Frontal cortex (tissue), 4 donors: ENCODE measurements around the gene KIF7. TPM values are rescaled to one million over a fixed set of nuclear protein-coding genes. Genes with fewer than 3 reads are reported as not detected.
A peak's percentile ranks its signal among the peaks of the same experiment; 100 is the strongest.
"Not testable (repeated sequence)": the region's sequence is repeated elsewhere in the genome, so short reads cannot be mapped to it uniquely, and the experiment has no call there.

Experiments used
- DNase-seq, 2 donors: peaks; one replicate each; pipeline ENCODE4 v3.0.0; 2012; ENCODE audit warnings: low spot score in 2 of 2
- FAIRE-seq: peaks from 2 replicates; lab custom pipeline; 2012; peaks lifted over from hg19 to GRCh38; lab: Jason Lieb, UNC
- total RNA-seq: library from RNA; depleted of rRNA; stranded (reverse); fragments of >200 nt; gene quantifications from one replicate; pipeline ENCODE4 v1.2.3, GENCODE V29; 2014
- donor health status: control.
- donor health status: control.
- donor health status: control.

Gene KIF7
- total RNA-seq, 1 donor from 2014 or later = 4.9 TPM

DNA sequence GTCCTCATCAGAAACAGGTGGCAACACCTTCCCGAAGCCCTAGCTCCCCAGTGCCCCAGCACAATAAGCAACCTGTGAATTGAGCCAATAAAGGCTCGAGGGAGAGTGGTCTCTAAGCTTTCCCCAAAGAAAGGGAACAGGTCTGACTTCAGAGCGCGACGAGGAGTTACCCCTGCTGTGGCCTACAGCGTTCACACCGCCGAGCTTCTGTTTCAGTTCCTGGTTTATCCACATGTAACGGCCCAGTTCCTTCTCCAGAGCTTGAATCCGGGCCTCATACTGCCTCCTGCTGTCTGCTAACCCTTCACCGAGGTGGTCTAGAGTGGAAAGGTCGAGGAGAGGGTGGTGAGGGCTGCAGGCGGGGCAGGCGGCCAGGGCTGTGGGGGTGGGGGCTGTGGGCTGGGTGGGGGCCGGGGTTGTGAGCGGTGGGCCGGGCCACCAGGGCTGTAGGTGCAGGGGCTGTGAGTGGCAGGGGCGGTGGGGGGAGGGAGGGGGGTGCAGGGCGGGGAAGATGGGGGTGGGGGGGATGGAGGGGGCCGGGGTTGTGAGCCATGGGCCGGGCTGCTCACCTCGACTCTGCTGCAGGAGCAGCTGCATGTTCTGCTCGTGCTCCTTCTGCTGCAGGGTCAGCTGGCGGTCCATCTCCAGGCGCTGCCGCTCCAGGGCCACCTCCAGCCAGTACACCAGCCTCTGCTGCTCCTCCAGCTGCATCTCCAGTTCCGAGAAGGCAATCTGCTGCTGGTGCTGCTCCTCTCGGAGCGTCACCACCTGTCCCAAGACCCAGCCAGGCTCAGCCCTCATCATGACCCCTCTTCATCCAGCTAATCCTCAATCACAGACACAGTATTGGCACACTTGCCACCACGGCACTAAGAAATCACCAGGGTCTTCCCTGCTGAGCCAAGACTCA lies 26.2 kb downstream of the KIF7 start:
- FAIRE-seq (no peak), DNase-seq (peak; percentile 14 to 24)

GRCh38 chr15:89628301-89628700 lies 27.0 kb downstream of the KIF7 start:
- DNase-seq (peak in 1 of 2 donors; percentile 5), FAIRE-seq (no peak)

DNA sequence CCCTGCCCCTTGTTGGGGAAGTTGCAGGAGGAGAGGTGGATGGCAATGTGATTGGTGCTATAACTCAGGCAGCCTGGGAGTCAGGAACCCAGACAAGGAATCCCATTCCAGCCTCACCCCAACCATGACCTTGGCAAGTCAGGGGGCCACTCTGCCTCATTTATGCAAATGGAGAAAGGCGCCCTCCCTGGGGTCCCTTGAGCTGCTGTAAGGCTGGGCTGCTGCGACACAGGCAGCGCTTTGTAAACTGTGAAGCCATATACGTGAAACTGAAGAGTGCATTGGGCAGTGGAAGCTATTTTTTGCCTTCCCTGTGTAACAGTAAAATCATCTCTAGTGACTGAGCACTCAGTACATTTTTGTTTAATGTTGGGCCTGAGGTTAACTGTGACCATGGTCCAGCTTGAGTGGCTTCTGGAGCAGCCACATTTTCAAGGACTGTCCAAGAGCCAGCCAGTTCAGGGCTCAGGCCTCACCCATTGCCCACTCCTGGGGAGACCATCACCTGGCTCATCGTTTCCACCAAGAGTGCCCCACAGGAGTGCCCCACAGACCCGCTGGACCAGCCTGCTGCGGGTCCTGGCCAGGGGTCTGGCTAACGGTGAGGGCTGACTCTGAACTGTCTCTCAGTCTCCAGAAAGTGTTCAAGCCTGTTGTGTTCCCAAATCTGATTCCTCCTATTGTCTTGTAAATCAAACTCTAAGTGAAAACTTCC lies 27.9 kb downstream of the KIF7 start:
- DNase-seq (no peak), FAIRE-seq (no peak)

DNA sequence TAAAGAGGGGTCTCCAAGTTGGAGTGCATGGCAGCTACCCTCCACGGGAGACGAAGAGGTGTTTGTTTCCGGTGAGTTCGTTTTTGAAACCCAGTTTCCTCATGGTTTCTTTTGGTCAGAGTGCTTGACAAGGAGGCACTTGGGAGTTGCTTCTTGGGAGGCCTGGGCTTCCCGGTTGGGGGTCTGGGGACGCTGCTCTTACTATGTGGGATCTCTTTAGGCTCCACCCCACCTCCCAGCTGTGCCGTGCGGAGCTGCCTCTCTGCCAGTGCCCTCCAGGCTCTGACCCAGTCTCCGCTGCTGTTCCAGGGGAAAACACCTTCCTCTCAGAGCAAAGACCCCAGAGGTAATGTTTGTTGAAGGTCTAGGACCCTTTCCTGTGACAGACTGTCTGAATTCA lies 29.6 kb downstream of the KIF7 start:
- no peak for FAIRE-seq
- no peak for DNase-seq

GRCh38 chr15:89623165-89623564 lies 32.1 kb downstream of the KIF7 start:
- DNase-seq = no peak
- no peak for FAIRE-seq

DNA sequence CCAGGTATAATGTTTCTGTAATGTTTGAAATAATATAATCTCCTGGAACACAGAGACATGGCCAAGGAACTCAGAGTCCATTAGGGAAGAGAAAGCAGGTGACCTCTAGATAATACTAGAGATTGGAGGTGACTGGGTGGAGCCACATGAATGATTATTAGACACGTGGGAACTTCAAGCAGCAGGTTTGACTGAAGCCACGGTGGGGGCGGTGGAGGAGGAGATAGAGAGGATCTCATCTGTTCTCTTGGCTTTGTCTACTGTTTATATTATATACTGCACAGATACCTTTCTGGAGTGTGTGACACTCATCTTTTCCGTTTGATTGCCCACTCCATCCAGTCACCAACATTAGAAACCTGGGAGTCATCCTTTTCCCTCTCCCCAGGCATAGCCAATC lies 33.7 kb downstream of the KIF7 start:
- DNase-seq = no peak
- FAIRE-seq = no peak

GRCh38 chr15:89616228-89616627 lies 39.0 kb downstream of the KIF7 start:
- FAIRE-seq = no peak
- no peak for DNase-seq

GRCh38 chr15:89615135-89615534 lies 40.1 kb downstream of the KIF7 start:
- DNase-seq (no peak), FAIRE-seq (no peak)

DNA sequence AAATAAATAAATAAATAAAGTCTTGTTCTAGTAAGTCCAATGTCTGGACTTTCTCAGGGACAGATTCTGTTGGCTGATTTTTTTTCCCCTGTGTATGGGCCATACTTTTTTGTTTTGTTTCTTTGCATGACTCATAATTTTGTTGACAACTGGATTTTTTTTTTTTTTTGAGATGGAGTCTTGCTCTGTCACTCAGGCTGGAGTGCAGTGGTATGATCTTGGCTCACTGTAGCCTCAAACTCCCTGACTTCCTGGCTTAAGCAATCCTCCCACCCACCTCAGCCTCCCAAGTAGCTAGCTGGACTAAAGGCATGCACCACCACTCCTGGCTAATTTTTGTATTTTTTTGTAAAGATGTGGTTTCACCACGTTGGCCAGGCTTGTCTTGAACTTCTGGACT lies 41.1 kb downstream of the KIF7 start:
- no peak for FAIRE-seq
- DNase-seq = no peak

DNA sequence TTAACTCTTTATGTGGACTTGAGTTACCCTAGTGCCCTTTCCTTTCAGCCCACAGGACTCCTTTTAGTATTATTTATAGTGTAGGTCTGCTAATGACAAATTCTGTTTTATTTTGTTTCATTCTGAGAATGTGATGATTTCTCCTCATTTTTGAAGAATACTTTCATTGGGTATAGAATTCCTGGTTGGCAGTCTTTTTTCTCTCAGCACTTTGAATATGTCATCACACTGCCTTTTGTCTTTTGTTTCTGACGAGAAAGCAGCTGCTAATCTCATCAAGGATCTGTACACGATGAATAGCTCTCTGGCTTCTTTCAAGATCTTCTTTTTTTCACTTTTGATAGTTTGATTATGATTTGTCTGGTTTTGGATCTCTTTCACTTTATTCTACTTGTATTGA lies 42.2 kb downstream of the KIF7 start:
- no peak for DNase-seq
- FAIRE-seq = no peak

DNA sequence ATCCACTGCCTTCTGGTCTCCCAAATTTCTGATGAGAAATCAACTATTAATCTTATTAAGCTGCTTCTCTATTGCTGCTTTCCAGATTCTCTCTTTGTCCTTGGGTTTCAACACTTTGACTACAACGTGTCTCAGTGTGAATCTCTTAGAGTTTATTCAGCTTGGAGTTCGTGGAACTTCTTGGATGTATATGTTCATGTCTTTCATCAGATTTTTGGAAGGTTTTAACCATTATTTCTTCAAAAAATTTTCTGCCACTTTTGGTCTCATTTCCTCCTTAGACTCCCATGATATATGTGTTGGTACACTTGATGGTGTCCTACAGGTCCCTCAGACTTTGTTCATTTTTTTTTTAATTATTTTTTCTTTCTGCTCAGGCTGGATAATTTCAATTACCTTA lies 44.0 kb downstream of the KIF7 start:
- FAIRE-seq (no peak), DNase-seq (no peak)

GRCh38 chr15:89599021-89599420 lies 56.2 kb downstream of the KIF7 start:
- DNase-seq (no peak), FAIRE-seq (no peak)

DNA sequence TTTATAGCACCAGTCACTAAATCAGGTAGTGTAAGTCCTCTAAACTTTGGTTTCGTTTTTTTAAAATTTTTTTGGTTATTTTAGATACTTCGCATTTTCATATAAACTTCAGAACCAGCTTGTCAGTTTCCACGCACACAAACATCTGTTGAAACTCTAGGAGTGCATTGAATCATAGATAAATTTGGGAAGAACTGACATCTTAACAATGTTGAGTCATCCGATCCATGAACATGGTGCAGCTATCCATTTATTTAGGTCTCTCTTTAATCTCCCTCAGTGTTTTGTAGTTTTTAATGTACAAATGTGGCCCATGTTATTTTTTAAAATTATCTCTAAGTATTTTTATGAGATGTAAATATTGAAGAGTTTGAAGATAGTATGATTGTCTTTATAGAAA lies 62.2 kb downstream of the KIF7 start:
- no peak for DNase-seq
- no peak for FAIRE-seq

DNA sequence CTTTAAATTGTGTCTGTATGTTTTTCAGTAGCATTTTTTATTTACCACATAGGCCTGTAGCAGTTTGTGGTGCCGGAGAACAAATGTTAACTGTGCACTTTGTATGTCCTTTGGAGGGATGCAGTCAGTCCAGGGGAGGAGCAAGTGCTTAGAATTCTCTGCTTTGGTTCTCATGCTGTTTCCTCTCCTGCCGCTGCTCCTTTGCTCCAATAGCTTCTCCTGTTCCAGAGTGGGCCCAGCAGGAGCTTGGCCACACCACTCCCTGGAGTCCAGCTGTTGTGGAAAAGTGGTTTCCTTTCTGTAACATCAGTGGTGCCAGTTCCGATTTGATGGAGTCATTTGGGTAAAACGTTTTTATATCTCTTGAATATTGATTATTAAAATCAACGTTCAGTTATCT lies 63.4 kb downstream of the KIF7 start:
- FAIRE-seq = no peak
- no peak for DNase-seq

DNA sequence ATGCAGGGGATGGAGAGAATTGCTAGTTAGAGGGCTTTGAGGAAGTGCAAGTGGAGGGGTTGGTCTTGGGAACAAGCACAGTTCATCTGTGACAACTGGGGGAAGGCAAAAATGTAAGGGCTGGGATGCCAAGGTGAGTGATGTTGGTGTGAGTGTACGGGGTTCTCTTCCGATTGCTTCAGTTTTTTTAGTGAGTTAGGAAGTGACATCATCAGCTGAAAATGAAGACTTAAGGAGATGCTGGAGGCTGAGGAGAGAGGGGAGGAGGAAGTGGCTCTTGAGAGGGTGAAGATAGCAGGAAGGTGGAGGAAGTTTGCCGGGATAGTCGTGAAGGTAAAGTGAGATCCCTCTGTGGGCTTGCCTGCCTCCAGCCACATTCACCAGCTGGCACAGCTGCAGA lies 67.3 kb downstream of the KIF7 start:
- FAIRE-seq = no peak
- DNase-seq = no peak

DNA sequence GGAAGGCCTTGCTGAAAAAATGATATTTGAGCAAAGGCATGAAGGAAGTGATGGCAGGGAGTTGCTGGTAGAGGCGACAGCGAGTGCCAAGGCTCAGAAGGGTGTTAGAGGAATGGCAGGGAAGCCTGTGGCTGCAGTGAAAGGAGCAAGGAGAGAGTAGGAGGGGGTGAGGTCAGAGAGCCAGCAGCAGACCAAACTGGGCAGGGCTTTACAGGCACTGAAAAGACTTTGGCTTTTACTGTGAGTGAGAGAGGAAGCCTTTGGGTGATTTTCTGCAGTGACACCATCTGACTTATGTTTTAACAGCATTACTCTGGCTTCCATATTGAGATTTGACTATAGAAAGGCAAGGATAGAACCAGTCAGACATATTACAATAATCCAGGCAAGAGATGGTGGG lies 68.6 kb downstream of the KIF7 start:
- DNase-seq (no peak), FAIRE-seq (no peak)

DNA sequence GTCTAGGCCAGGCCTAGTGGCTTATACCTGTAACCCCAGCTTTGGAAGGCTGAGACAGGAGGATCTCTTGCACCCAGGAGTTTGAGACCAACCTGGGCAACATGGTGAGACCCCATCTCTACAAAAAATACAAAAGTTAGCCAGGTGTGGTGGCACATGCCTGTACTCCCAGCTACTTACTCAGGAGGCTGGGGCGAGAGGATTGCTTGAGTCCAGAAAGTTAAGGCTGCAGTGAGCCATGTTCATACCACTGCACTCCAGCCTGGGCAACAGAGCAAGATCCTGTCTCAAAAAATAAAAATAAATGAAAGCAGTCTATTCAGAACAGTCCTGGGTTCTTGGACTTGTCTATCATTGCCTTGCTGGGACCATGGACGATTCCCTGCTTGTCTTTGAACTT lies 74.5 kb downstream of the KIF7 start:
- DNase-seq, FAIRE-seq: not testable (repeated sequence)

DNA sequence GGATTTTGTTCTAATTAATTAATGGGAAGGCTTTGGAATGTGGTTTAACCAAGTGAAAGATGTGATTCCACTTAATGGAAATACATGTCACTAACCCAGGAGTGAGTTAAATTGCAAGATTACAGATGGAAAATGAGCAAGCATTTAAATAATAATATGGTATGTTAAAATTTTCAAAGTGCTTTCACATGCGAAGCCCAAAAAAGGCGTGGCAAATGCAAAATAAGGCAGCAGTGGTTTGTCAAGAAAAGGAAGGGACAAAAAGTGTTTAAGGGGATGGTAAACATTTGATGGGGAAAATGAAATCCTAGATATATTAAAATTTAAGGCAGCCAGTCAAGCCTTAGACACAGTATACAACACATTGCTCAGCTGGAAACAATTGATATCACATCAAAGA lies 77.1 kb downstream of the KIF7 start:
- FAIRE-seq (no peak), DNase-seq (no peak)
